Measurements from ENCODE around the gene PLA2G2C.

Gene PLA2G2C

DNA sequence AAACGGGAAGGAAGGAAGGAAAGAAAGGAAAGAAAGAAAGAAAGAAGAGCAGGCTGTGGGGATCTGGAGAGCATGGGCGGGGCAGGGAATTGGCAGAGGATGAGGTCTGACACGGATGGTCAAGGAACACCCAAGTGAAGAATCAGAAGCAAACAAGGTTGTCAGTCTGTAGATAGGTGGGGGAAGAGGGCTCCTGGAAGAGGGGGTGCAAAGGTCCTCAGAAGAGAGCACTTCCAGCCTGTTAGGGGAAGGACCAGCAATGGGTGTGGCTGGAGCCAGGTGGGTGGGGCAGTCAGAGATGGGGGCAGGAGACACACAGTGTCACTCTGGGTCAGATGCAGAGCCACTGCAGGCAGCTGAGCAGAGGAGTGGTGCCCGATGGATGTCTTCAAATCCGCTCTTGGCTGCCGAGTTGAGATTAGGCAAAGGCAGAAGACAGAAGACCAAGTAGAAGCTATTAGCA lies 11.0 kb upstream of the PLA2G2C start:
- Histone ChIP-seq H3K79me2 (no peaks in the 10 kb centered on the region), H2AFZ (no peak overlapping the region), H3K27ac (no peak overlapping the region), H3K27me3 (ENCODE audit: control insufficient read depth, insufficient read depth, low read length) (no peaks in the 10 kb centered on the region), H3K4me2 (ENCODE audit: low read length) (no peak overlapping the region), H3K9ac (no peak overlapping the region), H3K4me1 (no peaks in the 10 kb centered on the region), H3K4me3 (ENCODE audit: low read depth, low read length) (no peak overlapping the region), H3K36me3 (ENCODE audit: control insufficient read depth, insufficient read depth, low read length) (no peaks in the 10 kb centered on the region), H3K9me3 (ENCODE audit: control insufficient read depth, low read length) (no peaks in the 10 kb centered on the region)
- TF ChIP-seq, protein P1, sequence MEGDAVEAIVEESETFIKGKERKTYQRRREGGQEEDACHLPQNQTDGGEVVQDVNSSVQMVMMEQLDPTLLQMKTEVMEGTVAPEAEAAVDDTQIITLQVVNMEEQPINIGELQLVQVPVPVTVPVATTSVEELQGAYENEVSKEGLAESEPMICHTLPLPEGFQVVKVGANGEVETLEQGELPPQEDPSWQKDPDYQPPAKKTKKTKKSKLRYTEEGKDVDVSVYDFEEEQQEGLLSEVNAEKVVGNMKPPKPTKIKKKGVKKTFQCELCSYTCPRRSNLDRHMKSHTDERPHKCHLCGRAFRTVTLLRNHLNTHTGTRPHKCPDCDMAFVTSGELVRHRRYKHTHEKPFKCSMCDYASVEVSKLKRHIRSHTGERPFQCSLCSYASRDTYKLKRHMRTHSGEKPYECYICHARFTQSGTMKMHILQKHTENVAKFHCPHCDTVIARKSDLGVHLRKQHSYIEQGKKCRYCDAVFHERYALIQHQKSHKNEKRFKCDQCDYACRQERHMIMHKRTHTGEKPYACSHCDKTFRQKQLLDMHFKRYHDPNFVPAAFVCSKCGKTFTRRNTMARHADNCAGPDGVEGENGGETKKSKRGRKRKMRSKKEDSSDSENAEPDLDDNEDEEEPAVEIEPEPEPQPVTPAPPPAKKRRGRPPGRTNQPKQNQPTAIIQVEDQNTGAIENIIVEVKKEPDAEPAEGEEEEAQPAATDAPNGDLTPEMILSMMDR (IDR thresholded peaks at IDR 0.05), result no peak

DNA sequence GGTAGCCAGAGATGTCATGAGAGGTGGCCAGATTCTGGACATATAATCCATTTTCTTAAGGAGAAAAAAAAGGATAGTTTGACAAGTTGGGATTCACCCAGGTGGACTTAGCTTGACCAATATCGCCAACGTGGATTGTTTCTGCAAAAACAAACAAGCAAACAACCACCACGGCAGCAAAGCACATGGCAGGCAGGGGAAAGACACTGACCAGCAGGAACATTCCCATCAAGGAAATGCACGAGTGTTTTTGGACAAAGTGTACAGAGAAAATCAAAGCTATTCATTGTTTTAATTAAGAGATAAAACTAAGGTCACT lies 9.1 kb upstream of the PLA2G2C start:
- Histone ChIP-seq H3K9ac (no peak overlapping the region), H3K27me3 (ENCODE audit: control insufficient read depth, insufficient read depth, low read length) (no peaks in the 10 kb centered on the region), H3K4me2 (ENCODE audit: low read length) (no peak overlapping the region), H3K79me2 (no peaks in the 10 kb centered on the region), H3K4me1 (no peaks in the 10 kb centered on the region), H3K36me3 (ENCODE audit: control insufficient read depth, insufficient read depth, low read length) (no peaks in the 10 kb centered on the region), H3K27ac (no peak overlapping the region), H2AFZ (no peak overlapping the region), H3K9me3 (ENCODE audit: control insufficient read depth, low read length) (no peaks in the 10 kb centered on the region), H3K4me3 (ENCODE audit: low read depth, low read length) (no peak overlapping the region)
- TF ChIP-seq, protein P1 (IDR thresholded peaks at IDR 0.05), result no peak

DNA sequence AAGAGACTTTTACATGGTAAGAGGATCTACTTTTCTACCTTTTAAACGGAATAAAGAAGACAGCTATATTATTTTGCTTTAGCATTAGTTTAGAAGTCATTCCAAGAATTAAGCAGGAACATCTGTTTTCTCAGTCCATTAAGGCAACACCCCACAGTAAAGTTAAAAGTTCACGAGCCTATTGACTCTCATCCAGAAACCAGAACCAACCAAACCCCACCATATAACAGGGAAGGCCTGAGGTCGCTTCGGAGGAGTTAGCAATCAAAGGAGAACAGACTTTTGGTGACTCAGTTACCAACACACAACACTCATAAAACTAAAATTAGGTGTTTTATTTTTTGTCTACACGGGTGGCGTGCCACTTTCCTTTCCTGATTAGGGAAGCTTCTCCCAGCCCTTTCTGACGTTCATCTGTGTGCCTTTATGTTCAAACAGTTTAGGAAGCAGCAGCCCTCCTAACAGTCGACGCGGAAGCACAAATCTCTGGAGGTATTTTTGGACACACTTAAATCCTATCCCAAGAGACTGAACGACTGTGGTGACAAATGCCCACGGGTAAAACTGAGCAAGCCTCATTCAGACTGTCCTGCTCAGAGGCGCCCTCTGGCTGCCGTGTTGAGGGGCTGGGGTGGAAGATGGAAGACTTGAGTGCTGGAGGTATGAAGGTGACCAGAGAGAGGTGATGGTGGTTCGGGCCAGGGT lies 8.6 kb upstream of the PLA2G2C start:
- H3K4me3 ChIP-seq (ENCODE audit: low read depth, low read length), result no peak overlapping the region
- H3K27me3 ChIP-seq (ENCODE audit: control insufficient read depth, insufficient read depth, low read length), result no peaks in the 10 kb centered on the region
- H3K9ac ChIP-seq, result no peak overlapping the region
- H3K9me3 ChIP-seq (ENCODE audit: control insufficient read depth, low read length), result no peaks in the 10 kb centered on the region
- no peak overlapping the region for H3K27ac ChIP-seq
- no peaks in the 10 kb centered on the region for H3K36me3 ChIP-seq (ENCODE audit: control insufficient read depth, insufficient read depth, low read length)
- no peak overlapping the region for H3K4me2 ChIP-seq (ENCODE audit: low read length)
- no peaks in the 10 kb centered on the region for H3K4me1 ChIP-seq
- H3K79me2 ChIP-seq, result no peaks in the 10 kb centered on the region
- H2AFZ ChIP-seq, result no peak overlapping the region
- TF ChIP-seq, protein P1 (IDR thresholded peaks at IDR 0.05), result peak; percentile 66

DNA sequence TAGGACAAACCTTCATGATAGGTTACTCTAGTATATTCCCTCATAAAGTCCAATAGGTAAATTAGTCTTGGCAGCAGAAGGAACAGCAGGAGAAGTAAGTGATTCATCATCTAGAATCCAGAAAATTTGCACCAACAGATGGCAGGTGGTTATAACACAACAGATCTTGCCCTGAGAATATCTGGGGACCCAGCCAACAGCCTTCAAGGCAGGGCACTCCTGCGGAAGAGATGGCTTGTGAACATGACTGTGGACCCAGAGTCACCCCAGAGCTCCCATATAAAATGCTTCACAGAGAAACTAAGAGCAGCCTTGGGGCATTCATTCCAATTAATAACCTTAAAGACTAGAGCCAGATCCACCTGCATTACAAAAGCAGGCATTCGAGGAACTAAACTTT lies 7.9 kb upstream of the PLA2G2C start:
- no peaks in the 10 kb centered on the region for H3K79me2 ChIP-seq
- TF ChIP-seq, protein P1 (IDR thresholded peaks at IDR 0.05), result no peak
- no peak overlapping the region for H2AFZ ChIP-seq
- no peaks in the 10 kb centered on the region for H3K9me3 ChIP-seq (ENCODE audit: control insufficient read depth, low read length)
- no peak overlapping the region for H3K4me3 ChIP-seq (ENCODE audit: low read depth, low read length)
- H3K9ac ChIP-seq, result no peak overlapping the region
- H3K4me2 ChIP-seq (ENCODE audit: low read length), result no peak overlapping the region
- H3K4me1 ChIP-seq, result no peaks in the 10 kb centered on the region
- no peaks in the 10 kb centered on the region for H3K36me3 ChIP-seq (ENCODE audit: control insufficient read depth, insufficient read depth, low read length)
- H3K27me3 ChIP-seq (ENCODE audit: control insufficient read depth, insufficient read depth, low read length), result no peaks in the 10 kb centered on the region
- no peak overlapping the region for H3K27ac ChIP-seq

DNA sequence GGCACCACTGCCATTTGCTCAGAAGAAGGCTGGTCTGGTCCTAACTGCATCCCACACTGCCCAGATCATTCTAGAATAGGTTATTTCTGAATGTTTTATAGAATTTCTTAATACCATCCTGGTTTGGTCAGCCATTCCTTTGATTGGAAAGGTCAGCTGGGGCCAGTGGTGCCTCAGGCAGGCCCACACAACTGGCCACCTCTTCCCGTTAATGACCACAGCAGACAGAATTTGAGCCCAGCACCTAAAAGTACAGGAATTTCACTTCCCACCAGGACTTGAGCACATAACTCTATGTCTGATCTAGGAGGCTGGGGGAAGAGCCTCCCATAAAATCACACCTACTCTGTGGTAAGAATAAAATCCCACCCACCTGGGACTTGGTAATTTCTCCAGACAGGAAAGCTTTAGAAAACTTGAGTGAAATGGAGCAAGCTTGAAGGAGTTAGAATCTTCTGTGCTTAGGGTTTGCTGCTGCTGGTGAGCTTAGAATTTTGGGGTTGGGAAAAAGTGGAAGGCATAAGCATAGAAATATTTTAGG lies 6.6 kb upstream of the PLA2G2C start:
- H2AFZ ChIP-seq, result no peak overlapping the region
- no peaks in the 10 kb centered on the region for H3K9me3 ChIP-seq (ENCODE audit: control insufficient read depth, low read length)
- no peaks in the 10 kb centered on the region for H3K4me1 ChIP-seq
- H3K27ac ChIP-seq, result no peak overlapping the region
- H3K79me2 ChIP-seq, result no peaks in the 10 kb centered on the region
- no peak overlapping the region for H3K9ac ChIP-seq
- no peaks in the 10 kb centered on the region for H3K27me3 ChIP-seq (ENCODE audit: control insufficient read depth, insufficient read depth, low read length)
- no peak overlapping the region for H3K4me2 ChIP-seq (ENCODE audit: low read length)
- H3K4me3 ChIP-seq (ENCODE audit: low read depth, low read length), result no peak overlapping the region
- H3K36me3 ChIP-seq (ENCODE audit: control insufficient read depth, insufficient read depth, low read length), result no peaks in the 10 kb centered on the region
- TF ChIP-seq, protein P1 (IDR thresholded peaks at IDR 0.05), result no peak
